ENCODE results near the gene CRYBB3. TPM values are rescaled to one million over a fixed set of nuclear protein-coding genes. Genes with fewer than 3 reads are reported as not detected.
"Not testable (repeated sequence)": the region's sequence is repeated elsewhere in the genome, so short reads cannot be mapped to it uniquely, and the experiment has no call there.

Gene CRYBB3
- total RNA-seq, 1 donor from 2014 or later = 1.4 TPM

DNA sequence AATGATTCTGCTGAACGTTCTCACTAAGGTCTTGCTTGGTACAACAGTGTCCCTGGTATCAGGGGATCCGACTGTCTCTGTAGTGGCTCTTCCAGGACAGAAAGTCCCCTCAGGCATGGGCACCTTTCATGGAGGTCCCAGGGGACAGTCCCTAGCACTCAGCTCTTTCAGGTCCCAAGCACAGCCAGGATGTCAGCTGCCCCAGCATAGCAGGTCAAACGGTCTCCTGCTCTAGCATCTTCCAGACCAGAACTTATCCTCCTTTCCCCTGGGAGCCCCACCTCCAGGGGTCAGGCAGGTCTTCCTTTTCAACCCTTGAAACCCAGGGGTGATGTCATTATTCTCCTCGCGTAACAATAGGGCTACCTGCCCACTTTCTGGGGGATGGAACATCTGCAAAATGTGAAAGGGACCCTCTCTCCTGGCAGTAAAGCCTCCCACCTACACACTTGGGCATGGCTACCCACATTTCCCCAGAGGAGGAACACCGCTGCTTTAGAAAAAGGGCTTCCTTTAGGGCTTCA lies 24.7 kb upstream of the CRYBB3 start:
- DNase-seq (ENCODE audit: low spot score) = no peak

DNA sequence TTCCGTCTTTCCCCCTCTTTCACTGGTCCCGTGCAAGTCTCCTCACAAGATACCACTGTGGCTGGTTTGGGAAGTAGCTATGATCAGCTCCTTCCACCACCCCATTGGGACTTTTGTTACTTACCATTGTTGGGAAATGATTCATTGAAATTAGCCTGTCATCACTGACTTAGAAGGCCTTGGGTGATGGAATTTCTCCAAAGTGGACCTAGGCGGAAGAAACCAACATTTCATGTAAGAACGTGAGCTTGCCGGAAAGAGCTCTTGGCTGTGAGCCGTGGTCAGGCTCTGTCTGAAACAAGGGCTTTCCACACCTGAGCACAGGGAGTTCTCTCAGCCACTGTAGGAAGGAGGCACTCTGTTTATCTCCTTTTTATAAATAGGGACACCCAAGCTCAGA lies 23.5 kb upstream of the CRYBB3 start:
- no peak for DNase-seq (ENCODE audit: low spot score)

GRCh38 chr22:25176799-25177198 lies 22.9 kb upstream of the CRYBB3 start:
- DNase-seq (ENCODE audit: low spot score) = no peak

DNA sequence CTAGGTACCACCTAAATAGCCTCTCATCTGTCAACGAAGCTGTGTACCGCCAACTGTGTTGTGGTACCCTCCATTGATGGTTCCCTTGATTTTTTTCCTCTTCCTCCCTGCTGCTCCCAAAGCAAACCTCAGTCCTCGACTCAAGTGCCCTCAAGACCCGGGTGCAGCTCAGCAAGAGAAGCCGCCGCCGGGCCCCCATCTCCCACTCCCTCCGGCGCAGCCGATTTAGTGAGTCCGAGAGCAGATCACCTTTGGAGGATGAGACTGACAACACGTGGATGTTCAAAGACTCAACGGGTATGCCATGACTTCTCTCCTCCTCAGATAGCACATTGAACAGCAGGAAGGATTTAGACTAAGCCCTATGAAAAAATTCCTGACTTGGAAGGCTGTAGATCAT lies 22.4 kb upstream of the CRYBB3 start:
- DNase-seq (ENCODE audit: low spot score) = no peak

DNA sequence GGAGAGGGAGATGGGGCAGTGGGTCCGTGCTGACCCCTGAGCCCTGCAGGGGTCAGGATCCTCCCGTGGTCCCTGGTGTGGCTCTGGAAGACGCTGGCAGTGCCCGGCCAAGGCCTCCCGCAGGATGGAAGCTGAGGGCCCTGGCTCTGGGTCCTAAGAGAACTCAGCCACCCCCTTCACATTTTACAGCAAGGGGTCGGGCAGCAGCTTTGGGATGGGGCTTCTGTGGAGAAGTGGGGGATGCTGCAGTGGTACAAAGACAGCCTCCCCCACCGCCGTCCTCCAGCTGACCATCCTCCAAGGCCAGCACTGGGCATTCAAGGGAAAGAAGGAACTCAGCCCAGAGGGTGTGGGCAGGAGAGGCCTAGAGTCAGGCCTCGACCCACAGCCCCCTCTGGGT lies 21.8 kb upstream of the CRYBB3 start:
- DNase-seq (ENCODE audit: low spot score) = no peak

DNA sequence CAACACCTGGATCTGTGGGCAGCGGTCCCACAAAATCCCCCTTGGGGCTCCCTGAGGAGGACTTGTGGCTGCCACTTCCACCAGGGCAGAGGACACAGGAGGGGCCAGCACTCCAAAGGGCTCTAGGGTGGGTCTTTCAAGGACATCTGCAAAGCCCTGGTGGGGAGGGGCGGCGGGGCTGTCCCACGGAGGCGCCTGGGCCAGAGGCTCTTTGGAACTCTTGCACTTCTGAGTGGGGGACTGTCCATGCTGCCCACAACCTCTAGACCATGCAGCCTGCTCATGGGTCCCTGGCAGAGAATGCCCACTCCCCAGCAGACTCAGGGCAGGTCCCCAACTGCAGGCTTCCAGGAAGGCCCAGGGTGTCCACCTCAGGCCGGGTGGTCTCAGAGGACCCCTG lies 21.3 kb upstream of the CRYBB3 start:
- not testable (repeated sequence) for DNase-seq (ENCODE audit: low spot score)

DNA sequence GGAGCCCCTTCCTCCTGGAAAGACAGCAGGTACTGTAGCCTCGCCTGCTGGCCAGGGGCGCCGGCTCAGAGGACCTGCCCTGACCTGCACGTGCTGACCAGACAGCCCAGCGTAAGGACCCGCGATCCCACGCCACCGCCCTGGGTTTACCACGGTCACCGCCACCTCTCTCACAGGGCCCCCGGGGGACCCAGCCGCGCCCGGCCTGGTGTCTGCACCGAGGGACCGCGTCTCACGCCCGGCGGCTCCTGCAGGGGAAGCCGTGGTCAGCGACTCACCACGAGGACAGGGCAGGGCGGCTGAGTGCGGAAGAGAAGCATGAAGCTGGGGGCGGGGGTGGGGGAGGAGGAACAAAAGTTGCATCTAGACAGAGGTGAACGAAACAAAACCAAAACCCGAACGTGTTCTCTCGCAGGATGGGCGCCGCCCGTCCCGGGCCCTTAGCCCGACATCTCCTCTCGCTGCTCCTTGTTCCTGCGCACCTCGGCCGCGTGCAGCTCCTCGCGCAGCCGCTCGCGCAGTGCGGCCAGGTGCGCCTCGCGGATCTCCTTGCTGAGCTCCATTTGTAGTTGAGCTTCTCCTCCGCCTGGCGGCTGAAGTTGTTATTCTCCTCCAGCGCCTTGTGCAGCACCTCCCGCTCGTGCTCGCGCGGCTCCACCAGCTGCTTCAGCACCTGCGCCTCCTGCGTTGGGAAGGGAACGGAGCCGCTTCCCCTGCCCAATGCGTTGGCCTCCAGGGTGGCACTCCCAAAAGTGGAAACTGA lies 20.6 kb upstream of the CRYBB3 start:
- DNase-seq (ENCODE audit: low spot score) = not testable (repeated sequence)

GRCh38 chr22:25182131-25183110 lies 17.2 kb upstream of the CRYBB3 start:
- no peak for DNase-seq (ENCODE audit: low spot score)

DNA sequence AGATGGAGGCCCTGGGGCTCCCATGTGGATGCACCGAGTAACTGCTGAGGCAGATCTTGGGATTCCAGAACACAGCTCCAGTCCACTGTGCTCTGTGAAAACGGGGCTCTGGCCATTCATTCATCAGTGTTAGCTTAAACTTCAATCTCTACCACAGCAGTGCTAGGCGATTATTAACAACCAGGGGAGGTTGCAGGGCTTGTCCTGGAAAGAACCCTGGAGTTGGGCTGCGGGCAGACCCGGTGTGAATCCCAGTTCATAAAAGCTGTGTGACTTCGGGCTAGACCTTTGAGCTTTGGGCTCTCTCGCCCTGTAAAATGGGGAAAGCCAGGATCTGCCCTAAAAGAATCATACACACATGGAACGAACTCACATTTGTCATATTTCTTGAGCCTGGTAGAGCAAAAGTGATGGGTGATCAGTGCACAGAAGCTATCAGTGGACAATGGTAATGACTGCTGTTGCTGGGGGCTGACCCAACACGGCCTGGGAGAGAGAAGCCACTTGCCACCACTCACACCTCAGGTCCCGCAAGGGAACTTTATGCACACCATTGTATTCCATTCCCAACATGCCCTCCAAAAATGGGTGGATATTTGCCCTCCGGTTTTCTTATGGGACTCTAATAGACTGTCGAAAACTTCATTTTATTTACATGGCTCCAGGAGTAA lies 15.6 kb upstream of the CRYBB3 start:
- no peak for DNase-seq (ENCODE audit: low spot score)

DNA sequence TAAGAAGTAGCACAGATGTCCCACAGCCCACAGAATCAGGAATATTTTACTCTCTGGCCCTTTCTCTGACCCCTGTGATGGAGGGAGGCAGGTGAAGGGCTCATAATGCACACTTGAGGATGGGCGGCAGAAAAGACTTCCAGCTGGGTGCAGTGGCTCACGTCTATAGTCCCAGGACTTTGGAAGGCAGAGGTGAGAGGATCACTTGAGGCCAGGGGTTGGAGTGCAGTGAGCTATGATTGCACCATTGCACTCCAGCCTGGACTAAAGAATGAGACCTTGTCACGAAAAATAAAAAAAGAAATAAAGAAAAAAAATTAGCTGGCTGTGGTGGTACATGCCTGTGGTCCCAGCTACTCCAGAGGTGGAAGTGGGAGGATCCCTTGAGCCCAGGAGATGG lies 13.5 kb upstream of the CRYBB3 start:
- no peak for DNase-seq (ENCODE audit: low spot score)

DNA sequence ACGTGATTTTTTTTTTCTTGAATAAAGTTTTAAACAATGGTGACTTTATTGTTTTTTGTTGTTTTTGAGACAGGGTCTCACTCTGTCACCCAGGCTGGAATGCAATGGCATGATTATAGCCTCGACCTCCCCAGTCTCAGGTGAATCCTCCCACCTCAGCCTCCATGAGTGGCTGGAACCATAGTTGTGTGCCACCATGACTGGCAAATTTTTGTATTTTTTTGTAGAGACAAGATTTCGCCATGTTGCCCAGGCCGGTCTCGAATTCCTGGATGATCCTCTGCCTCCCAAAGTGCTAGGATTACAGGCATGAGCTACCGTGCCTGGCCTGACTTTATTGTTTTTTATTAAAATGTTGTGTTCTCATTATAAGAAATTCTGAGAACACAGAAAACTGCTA lies 12.2 kb upstream of the CRYBB3 start:
- DNase-seq (ENCODE audit: low spot score) = no peak

GRCh38 chr22:25192406-25192805 lies 7.3 kb upstream of the CRYBB3 start:
- DNase-seq (ENCODE audit: low spot score) = no peak

DNA sequence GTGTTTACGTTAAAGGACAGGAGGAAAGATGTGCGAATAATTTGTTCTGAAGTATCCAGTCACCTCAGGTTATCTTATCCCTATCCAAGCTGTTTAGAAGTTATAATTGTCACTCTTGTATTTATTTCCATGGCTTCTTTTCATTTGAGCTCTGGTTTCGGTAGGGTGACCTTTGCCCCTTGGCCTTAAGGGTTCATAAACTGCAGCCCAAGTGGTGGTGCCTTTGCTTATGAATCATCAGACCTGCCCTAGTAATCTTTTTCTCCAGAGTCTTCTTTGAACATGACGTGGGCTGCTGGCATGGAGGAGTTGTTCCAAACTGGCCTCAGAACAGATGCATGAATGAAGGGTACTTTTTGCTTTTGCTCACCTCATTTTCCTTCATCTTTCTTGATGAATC lies 6.5 kb upstream of the CRYBB3 start:
- no peak for DNase-seq (ENCODE audit: low spot score)

DNA sequence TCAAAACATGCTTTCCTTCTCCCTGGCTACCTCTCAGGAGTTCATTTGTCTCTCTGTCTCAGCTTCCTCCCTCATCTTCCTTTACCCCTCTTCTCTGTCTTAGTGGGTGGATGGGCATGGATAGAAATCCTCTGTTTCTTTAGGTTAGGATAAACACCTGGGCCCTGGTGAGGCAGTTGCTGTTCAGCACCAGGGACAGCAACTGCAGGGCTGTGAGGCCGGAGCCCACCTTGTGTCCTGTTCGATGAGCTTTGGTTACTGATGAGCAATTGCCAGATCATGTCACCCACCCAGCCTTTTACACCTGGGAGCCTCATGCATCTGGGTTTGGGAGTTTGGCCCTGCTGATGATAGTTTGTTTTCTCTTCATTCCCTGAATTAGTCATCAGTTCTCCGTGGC lies 6.1 kb upstream of the CRYBB3 start:
- no peak for DNase-seq (ENCODE audit: low spot score)

- no peak for DNase-seq (ENCODE audit: low spot score)
These were observed 3.3 kb upstream of the CRYBB3 start for GRCh38 chr22:25196326-25196725.

DNA sequence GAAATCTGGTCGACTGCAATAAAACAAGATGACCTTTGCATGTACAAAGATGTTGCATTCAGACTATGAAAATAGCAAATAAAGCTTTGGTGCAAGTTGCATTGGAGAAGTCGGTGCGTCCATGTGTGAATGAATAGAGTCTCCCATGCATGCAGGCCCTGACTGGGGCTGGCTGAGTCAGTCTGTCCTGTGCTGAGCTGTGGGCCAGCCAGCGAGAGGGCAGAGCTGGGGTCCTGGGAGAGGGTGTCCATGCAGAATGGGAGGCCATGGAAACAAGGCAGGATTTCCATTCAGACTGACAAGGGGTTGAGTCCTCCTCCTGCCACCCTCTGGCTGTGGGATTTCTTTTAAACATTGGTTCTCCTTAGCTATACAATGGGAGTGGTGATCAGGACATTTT lies 2.3 kb upstream of the CRYBB3 start:
- no peak for DNase-seq (ENCODE audit: low spot score)

DNA sequence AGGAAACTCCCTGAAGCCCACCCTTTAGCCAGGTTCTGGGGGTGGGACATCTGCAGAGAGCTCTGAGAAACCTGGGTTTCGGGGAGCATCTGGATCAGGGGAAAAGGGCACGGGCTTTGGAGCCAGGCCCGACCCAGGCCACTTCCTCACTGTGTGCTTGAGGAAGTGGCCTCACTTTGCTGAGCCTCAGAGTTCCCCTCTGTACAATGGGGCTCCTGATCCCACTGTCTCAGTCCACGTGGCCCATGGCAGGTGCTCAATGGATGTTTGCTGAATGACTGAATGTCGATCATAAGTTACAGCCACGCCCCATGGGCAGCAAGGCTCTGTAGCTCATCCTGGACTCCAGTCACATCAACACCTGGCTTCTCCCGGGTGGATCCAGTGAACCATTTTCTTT lies 1.3 kb downstream of the CRYBB3 start:
- no peak for DNase-seq (ENCODE audit: low spot score)

DNA sequence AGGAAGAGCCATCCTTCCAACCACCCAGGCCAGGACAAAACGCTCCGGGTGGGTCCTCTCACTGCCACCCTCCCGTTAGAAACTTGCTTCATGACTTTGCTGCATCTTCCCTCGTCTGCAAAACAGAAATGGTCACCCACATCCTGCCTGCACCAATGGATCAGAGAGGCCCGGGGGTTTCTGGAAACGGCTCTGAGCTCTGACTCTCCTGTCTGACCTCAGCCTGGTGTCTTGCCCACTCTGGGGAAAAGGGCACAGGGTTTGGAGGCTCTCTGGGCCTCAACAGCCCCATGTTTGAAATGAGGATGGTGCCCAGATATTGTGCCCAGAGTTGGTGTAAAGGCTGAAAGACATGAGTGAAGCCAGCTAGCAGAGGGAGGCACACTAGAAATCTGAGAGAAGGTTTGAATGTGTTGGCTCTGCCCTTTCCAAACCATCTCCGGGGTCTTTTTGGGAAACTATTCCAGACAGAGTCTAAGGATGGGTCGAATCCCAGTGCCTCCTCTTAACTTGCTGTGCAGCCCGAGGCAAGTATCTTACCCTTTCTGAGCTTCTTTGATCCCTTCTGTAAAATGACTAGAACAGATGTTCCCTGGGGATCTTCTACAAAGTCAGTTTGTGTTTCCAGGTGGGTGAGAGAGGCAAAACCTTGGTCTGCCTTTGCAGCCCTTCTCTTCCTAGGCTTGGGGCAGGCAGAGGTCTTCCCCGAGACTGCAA lies 2.1 kb downstream of the CRYBB3 start:
- no peak for DNase-seq (ENCODE audit: low spot score)

DNA sequence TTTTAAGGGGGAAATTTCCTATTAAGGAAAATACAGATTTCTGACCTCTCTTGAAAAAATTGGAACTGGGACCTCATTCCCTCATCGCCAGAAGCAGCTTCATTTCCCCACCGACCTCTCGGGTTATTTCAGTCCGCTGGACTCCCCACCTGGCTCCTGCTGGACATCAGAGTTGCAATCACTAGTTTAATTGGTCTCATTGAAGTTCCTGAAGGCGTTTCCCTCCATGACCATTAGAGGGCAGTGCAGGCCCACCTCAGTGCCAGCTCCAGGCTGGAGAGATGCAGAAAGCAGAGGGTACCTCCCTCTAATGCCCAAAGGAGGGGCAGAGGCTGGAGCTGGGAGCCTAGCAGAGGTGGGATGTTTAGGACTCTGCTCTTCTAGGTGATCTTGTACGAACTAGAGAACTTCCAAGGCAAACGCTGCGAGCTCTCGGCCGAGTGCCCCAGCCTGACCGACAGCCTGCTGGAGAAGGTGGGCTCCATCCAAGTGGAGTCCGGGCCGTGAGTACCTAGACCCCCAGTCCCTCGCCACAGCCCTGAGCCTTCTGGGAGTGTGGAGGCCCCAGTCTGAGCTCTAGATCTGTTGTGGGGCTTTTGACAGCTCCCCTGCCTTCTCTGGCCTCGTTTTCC lies 2.7 kb downstream of the CRYBB3 start:
- peak; percentile 49 for DNase-seq (ENCODE audit: low spot score)

- no peak for DNase-seq (ENCODE audit: low spot score)
These were observed 3.4 kb downstream of the CRYBB3 start for GRCh38 chr22:25203082-25203481.

- not testable (repeated sequence) for DNase-seq (ENCODE audit: low spot score)
These were observed 4.9 kb downstream of the CRYBB3 start for GRCh38 chr22:25204547-25204946.
